Ovary (tissue), 9 donors: ENCODE results near the gene TOB2. TPM values are rescaled to one million over a fixed set of nuclear protein-coding genes. Genes with fewer than 3 reads are reported as not detected.
"Not testable (repeated sequence)": the region's sequence is repeated elsewhere in the genome, so short reads cannot be mapped to it uniquely, and the experiment has no call there.

Experiments
- DNase-seq, 5 donors: peaks; one replicate each; pipeline ENCODE4 v3.0.0-alpha.2; 2019 to 2020
- H3K27ac ChIP-seq, 2 donors: fragments of 200-600 bp; one replicate each; pipeline versions ENCODE4 v1.5.1 to v1.8.0; 2019 to 2022
- H3K27me3 ChIP-seq: fragments of 200-600 bp; one replicate; pipeline ENCODE4 v1.8.0; 2022
- H3K36me3 ChIP-seq: fragments of 200-600 bp; sonication (generic); one replicate; pipeline ENCODE4 v1.5.1; 2019
- H3K4me1 ChIP-seq: one replicate; pipeline ENCODE4 v1.8.1; 2013; ENCODE audit warnings: mild to moderate bottlenecking, moderate library complexity; ENCODE audit not compliant: insufficient read depth
- H3K4me3 ChIP-seq: fragments of 200-600 bp; sonication (generic); one replicate; pipeline ENCODE4 v1.5.1; 2017
- H3K9me3 ChIP-seq, 2 donors: fragments of 200-600 bp in 1 of 2; sonication (generic) in 1 of 2; one replicate each; pipeline versions ENCODE4 v1.5.1 to v1.8.1; 2013 to 2019; ENCODE audit warnings: mild to moderate bottlenecking in 1 of 2, moderate library complexity in 1 of 2
- CTCF ChIP-seq, 3 donors: fragments of 450-650 bp in 2 of 3; fragments of 200-600 bp in 1 of 3; IDR thresholded peaks; one replicate each; pipeline versions ENCODE4 v1.5.1 to v1.8.0; 2016 to 2022; ENCODE audit warnings: antibody characterized with exemption in 3 of 3, mild to moderate bottlenecking in 1 of 3
- EP300 ChIP-seq: sonication (generic); formaldehyde crosslinking; IDR thresholded peaks from one replicate; pipeline ENCODE4 v1.6.1; 2017; ENCODE audit warnings: antibody characterized with exemption
- POLR2A ChIP-seq: fragments of 450-650 bp; IDR thresholded peaks from one replicate; pipeline ENCODE4 v1.6.1; 2017; ENCODE audit warnings: antibody characterized with exemption, mild to moderate bottlenecking, moderate library complexity
- WGBS, 3 donors: extraction: QIAGEN DNeasy Blood & Tissue Kit in 1 of 3; methylation state at CpG; one replicate each; pipeline versions ENCODE4 v1.1.5 to v1.1.7; 2013 to 2017; 5-methylcytosine and 5-hydroxymethylcytosine counted together
- intact Hi-C, 4 donors: fragments of 100-400 bp; cut with DNase I; formaldehyde crosslinking; loops; one replicate each; pipeline versions ENCODE4 v1.11.0 to v1.15.1; 2022 to 2023
- polyA plus RNA-seq, 2 donors: library from polyadenylated mRNA; stranded (reverse); fragments of 200-250 nt in 1 of 2; fragments of 350-450 nt in 1 of 2; fragmentation: Illumina TruSeq in 1 of 2; extraction: RNeasy Lipid Tissue Mini Kit (QIAGEN cat#74804) in 1 of 2; gene quantifications; one replicate each; pipeline ENCODE4 v1.2.3, GENCODE V29; 2013 to 2014
- total RNA-seq, 7 donors: library from RNA; depleted of rRNA in 2 of 7; stranded (reverse); fragments of >200 nt in 2 of 7; fragmentation: NEBNext Ultra II Directional in 3 of 7; extraction: Animal tissue kit (Norgen Biotek cat#: 25700) in 3 of 7; gene quantifications; one replicate each; pipeline versions ENCODE4 v1.1.0 to v1.2.4, GENCODE V29; 2016 to 2023
- donor health status: DM: no; HTN: no; CAD: no; lungs with moderate emphysema.
- donor health status: DM: no; HTN: no; CAD: no.
- donor health status: Bipolar disorder and iron deficiency.
- donor health status: DM: yes; HTN: yes; CAD: no.
- donor health status: DM: no; HTN: no; CAD: no.
- donor health status: DM: yes; HTN: yes; CAD: no.

Gene TOB2
- total and polyA plus RNA-seq, 9 donors: 22.8 to 110 (median 57.7) TPM

- Histone ChIP-seq H3K36me3 (no peaks in the 10 kb centered on the region), H3K27me3 (no peaks in the 10 kb centered on the region), H3K4me3 (no peak overlapping the region), H3K9me3 (no peaks in the 10 kb centered on the region), H3K27ac (no peak overlapping the region), H3K4me1 (peaks cover 4% of the 10 kb centered on the region)
- no peak for DNase-seq
- 73 to 84% (median 79%) methylated on average over 2 of the region's 2 CpGs for WGBS, 3 donors
- intact Hi-C loops: loop anchor here in 1 of 4 donors (2.0 kb wide), 1 partner anchor 68 kb away; no protein-coding TSS in a partner anchor
- TF ChIP-seq POLR2A: no peak
- TF ChIP-seq CTCF (IDR thresholded peaks at IDR 0.05): no peak
Measured at GRCh38 chr22:41470886-41471285, 24.3 kb upstream of the TOB2 start.

GRCh38 chr22:41469218-41469851 lies 22.7 kb upstream of the TOB2 start:
- no peak for DNase-seq
- intact Hi-C loops: no loop called here

GRCh38 chr22:41468381-41469217 lies 22.0 kb upstream of the TOB2 start, which contains the start of the genes ACO2 and PHF5A:
TSS of gene ACO2 (plus strand) at chr22:41469117. CDS start at chr22:41469147, 30 bp downstream.
TSS of gene PHF5A (minus strand) at chr22:41468692. CDS start at chr22:41468653, 39 bp downstream.
- DNase-seq: peak; percentile 97 to 98 (median 98)
- TF ChIP-seq POLR2A (peak; percentile 54), EP300 (peak; percentile 52), CTCF (IDR thresholded peaks at IDR 0.05) (peak in 2 of 3 donors; percentile 8 to 10)
- intact Hi-C loops: no loop called here
- Histone ChIP-seq H3K9me3 (no peaks in the 10 kb centered on the region), H3K27me3 (no peaks in the 10 kb centered on the region), H3K36me3 (peaks cover 2% of the 10 kb centered on the region), H3K4me3 (peak within 1 kb of the TSS; percentile 93), H3K27ac (peak within 1 kb of the TSS; percentile 78 to 81), H3K4me1 (peaks cover 2% of the 10 kb centered on the region)
- 0 to 1% (median 1%) methylated on average over 51 of the region's 51 CpGs for WGBS, 3 donors

More at GRCh38 chr22:41469218-41469851, 22.7 kb upstream of the TOB2 start:
- peaks cover 2% of the 10 kb centered on the region for H3K4me1 ChIP-seq
- peak overlapping the region; percentile 78 to 81 for H3K27ac ChIP-seq
- WGBS, 3 donors: 1 to 2% (median 1%) methylated on average over 24 to 30 of the region's 30 CpGs
- TF ChIP-seq EP300 (no peak), CTCF (IDR thresholded peaks at IDR 0.05) (no peak), POLR2A (no peak)
- H3K27me3 ChIP-seq: no peaks in the 10 kb centered on the region
- H3K4me3 ChIP-seq: peak overlapping the region; percentile 93
- no peaks in the 10 kb centered on the region for H3K9me3 ChIP-seq
- peaks cover 2% of the 10 kb centered on the region for H3K36me3 ChIP-seq

- no peaks in the 10 kb centered on the region for H3K27me3 ChIP-seq
- TF ChIP-seq POLR2A (no peak), EP300 (no peak), CTCF (IDR thresholded peaks at IDR 0.05) (no peak)
- intact Hi-C loops: no loop called here
- H3K27ac ChIP-seq: no peak overlapping the region
- H3K36me3 ChIP-seq: peaks cover 2% of the 10 kb centered on the region
- H3K9me3 ChIP-seq: no peaks in the 10 kb centered on the region
- 79 to 85% (median 85%) methylated on average over 4 of the region's 4 CpGs for WGBS, 3 donors
- no peaks in the 10 kb centered on the region for H3K4me1 ChIP-seq
- H3K4me3 ChIP-seq: no peak overlapping the region
- DNase-seq: no peak
Measured at GRCh38 chr22:41461901-41462300, 15.3 kb upstream of the TOB2 start.

- H3K4me3 ChIP-seq, H3K27me3 ChIP-seq, intact Hi-C loops, H3K27ac ChIP-seq, H3K4me1 ChIP-seq, H3K9me3 ChIP-seq, H3K36me3 ChIP-seq: not testable (repeated sequence)
- 52 to 68% (median 58%) methylated on average over 5 of the region's 5 CpGs for WGBS, 3 donors
- peak in 1 of 5 donors; percentile 46 for DNase-seq
Measured at GRCh38 chr22:41460071-41460470, 13.5 kb upstream of the TOB2 start.
